NT2/D1 (cell line): ENCODE data around the gene SEC11A.
"Not testable (repeated sequence)": the region's sequence is repeated elsewhere in the genome, so short reads cannot be mapped to it uniquely, and the experiment has no call there.

Experiments
- DNase-seq: peaks from one replicate; pipeline ENCODE4 v3.0.0-alpha.2; 2011; ENCODE audit warnings: low read depth, low spot score
- H3K27me3 ChIP-seq: 2 replicates; pipeline ENCODE4 v1.6.0; 2011; ENCODE audit warnings: mild to moderate bottlenecking; ENCODE audit not compliant: insufficient read length, insufficient read depth
- H3K36me3 ChIP-seq: 2 replicates; pipeline ENCODE4 v1.6.1; 2011; ENCODE audit warnings: mild to moderate bottlenecking, low read length, mixed read lengths; ENCODE audit not compliant: insufficient read depth, insufficient read length
- H3K4me1 ChIP-seq: 2 replicates; pipeline ENCODE4 v1.5.1; 2011; ENCODE audit not compliant: insufficient read depth, insufficient read length
- H3K4me3 ChIP-seq: 2 replicates; pipeline ENCODE4 v1.5.1; 2011; ENCODE audit warnings: low read depth; ENCODE audit not compliant: insufficient read length
- H3K9ac ChIP-seq: 2 replicates; pipeline ENCODE4 v1.6.0; 2011; ENCODE audit warnings: low read depth; ENCODE audit not compliant: insufficient read length
- H3K9me3 ChIP-seq: 2 replicates; pipeline ENCODE4 v1.5.1; 2011; ENCODE audit warnings: mild to moderate bottlenecking, low read length; ENCODE audit not compliant: insufficient read depth
- SUZ12 ChIP-seq: IDR thresholded peaks from 2 replicates; pipeline ENCODE4 v1.6.1; 2011; ENCODE audit not compliant: insufficient read length, insufficient read depth; ENCODE audit errors: extremely low read depth
- YY1 ChIP-seq: IDR thresholded peaks from 2 replicates; pipeline ENCODE4 v1.6.1; 2011; ENCODE audit not compliant: insufficient read length, insufficient read depth
- ZNF274 ChIP-seq: IDR thresholded peaks from 2 replicates; pipeline ENCODE4 v1.6.1; 2011; ENCODE audit warnings: mild to moderate bottlenecking, low read depth, low read length

The SEC11A gene

GRCh38 chr15:84648539-84648938 lies 67.4 kb downstream of the SEC11A start:
- H3K27me3 ChIP-seq = no peaks in the 10 kb centered on the region
- peaks cover 87% of the 10 kb centered on the region for H3K36me3 ChIP-seq
- no peaks in the 10 kb centered on the region for H3K9me3 ChIP-seq
- H3K4me1 ChIP-seq = peaks cover 5% of the 10 kb centered on the region
- H3K9ac ChIP-seq = no peak overlapping the region
- DNase-seq = no peak
- no peak overlapping the region for H3K4me3 ChIP-seq
- TF ChIP-seq ZNF274 = no peak
- no peak for TF ChIP-seq YY1
- no peak for TF ChIP-seq SUZ12

GRCh38 chr15:84647726-84648125 lies 68.2 kb downstream of the SEC11A start:
- Histone ChIP-seq H3K4me1 (peaks cover under 1% of the 10 kb centered on the region), H3K9me3 (no peaks in the 10 kb centered on the region), H3K9ac (no peak overlapping the region), H3K27me3 (no peaks in the 10 kb centered on the region), H3K36me3 (peaks cover 87% of the 10 kb centered on the region), H3K4me3 (no peak overlapping the region)
- TF ChIP-seq SUZ12 (no peak), ZNF274 (no peak), YY1 (no peak)
- no peak for DNase-seq

- no peaks in the 10 kb centered on the region for H3K9me3 ChIP-seq
Observed at GRCh38 chr15:84645997-84646396, 69.9 kb downstream of the SEC11A start.

GRCh38 chr15:84645496-84645895 lies 70.4 kb downstream of the SEC11A start:
- peaks cover 83% of the 10 kb centered on the region for H3K36me3 ChIP-seq
- DNase-seq = no peak
- TF ChIP-seq SUZ12 (no peak), YY1 (no peak), ZNF274 (no peak)
- H3K9ac ChIP-seq = no peak overlapping the region
- no peaks in the 10 kb centered on the region for H3K27me3 ChIP-seq
- H3K4me1 ChIP-seq = no peaks in the 10 kb centered on the region
- H3K9me3 ChIP-seq = no peaks in the 10 kb centered on the region
- H3K4me3 ChIP-seq = no peak overlapping the region

More at GRCh38 chr15:84645997-84646396, 69.9 kb downstream of the SEC11A start:
- H3K36me3 ChIP-seq = peaks cover 82% of the 10 kb centered on the region
- TF ChIP-seq YY1 = no peak
- TF ChIP-seq SUZ12 = no peak
- no peak for TF ChIP-seq ZNF274
- no peaks in the 10 kb centered on the region for H3K4me1 ChIP-seq
- H3K4me3 ChIP-seq = no peak overlapping the region
- H3K9ac ChIP-seq = no peak overlapping the region
- no peaks in the 10 kb centered on the region for H3K27me3 ChIP-seq
- no peak for DNase-seq

- H3K4me3 ChIP-seq = no peak overlapping the region
- peaks cover 82% of the 10 kb centered on the region for H3K36me3 ChIP-seq
- H3K27me3 ChIP-seq = no peaks in the 10 kb centered on the region
- no peak for DNase-seq
- no peaks in the 10 kb centered on the region for H3K4me1 ChIP-seq
- H3K9me3 ChIP-seq = no peaks in the 10 kb centered on the region
- TF ChIP-seq ZNF274 (no peak), YY1 (no peak), SUZ12 (no peak)
- H3K9ac ChIP-seq = no peak overlapping the region
Observed at GRCh38 chr15:84643838-84644237, 72.1 kb downstream of the SEC11A start.

GRCh38 chr15:84642640-84643039 lies 73.3 kb downstream of the SEC11A start:
- H3K4me3 ChIP-seq, H3K27me3 ChIP-seq, DNase-seq, H3K4me1 ChIP-seq, H3K9ac ChIP-seq, H3K9me3 ChIP-seq: not testable (repeated sequence)
- peaks cover 70% of the 10 kb centered on the region for H3K36me3 ChIP-seq

GRCh38 chr15:84641871-84642270 lies 74.1 kb downstream of the SEC11A start:
- peaks cover 62% of the 10 kb centered on the region for H3K36me3 ChIP-seq
- H3K4me3 ChIP-seq, H3K9me3 ChIP-seq, H3K27me3 ChIP-seq, DNase-seq, H3K9ac ChIP-seq, H3K4me1 ChIP-seq: not testable (repeated sequence)

GRCh38 chr15:84638103-84638502 lies 77.8 kb downstream of the SEC11A start:
- Histone ChIP-seq H3K4me1 (peaks cover 3% of the 10 kb centered on the region), H3K27me3 (peaks cover 32% of the 10 kb centered on the region), H3K9me3 (no peaks in the 10 kb centered on the region), H3K4me3 (no peak overlapping the region), H3K36me3 (peaks cover 34% of the 10 kb centered on the region), H3K9ac (no peak overlapping the region)
- peak; percentile 57 for DNase-seq
- no peak for TF ChIP-seq SUZ12
- TF ChIP-seq YY1 = no peak
- no peak for TF ChIP-seq ZNF274
